HG03342 (cell line): Measurements from ENCODE around the gene CCT6A.
"Not testable (repeated sequence)": the region's sequence is repeated elsewhere in the genome, so short reads cannot be mapped to it uniquely, and the experiment has no call there.

Experiments
- ATAC-seq: cut with Tn5 transposase; IDR thresholded peaks from one replicate; pipeline ENCODE4 v1.9.1; 2021; ENCODE audit warnings: mild to moderate bottlenecking, moderate library complexity; ENCODE audit not compliant: unreplicated experiment

CCT6A gene

GRCh38 chr7:56048763-56049162 is 2.8 kb upstream of the CCT6A start:
- ATAC-seq = not testable (repeated sequence)

- ATAC-seq = no peak
Observed at GRCh38 chr7:56051053-56051338, 569 bp upstream of the CCT6A start.

- no peak for ATAC-seq
Observed at GRCh38 chr7:56053379-56053778, 1.8 kb downstream of the CCT6A start.

GRCh38 chr7:56053993-56054392 is 2.4 kb downstream of the CCT6A start:
- ATAC-seq = no peak

GRCh38 chr7:56062382-56062781 is 10.8 kb downstream of the CCT6A start:
- ATAC-seq = no peak

GRCh38 chr7:56063500-56063881 is 11.9 kb downstream of the CCT6A start:
- no peak for ATAC-seq

- peak; percentile 83 for ATAC-seq
Observed at GRCh38 chr7:56063882-56064625, 12.5 kb downstream of the CCT6A start, which contains the start of gene SUMF2. Gene SUMF2 (plus strand): TSS chr7:56064286. CDS start chr7:56064312, 26 bp downstream.

GRCh38 chr7:56066376-56066775 is 14.8 kb downstream of the CCT6A start:
- not testable (repeated sequence) for ATAC-seq

GRCh38 chr7:56074371-56074791 is 22.8 kb downstream of the CCT6A start:
- peak; percentile 88 for ATAC-seq

- no peak for ATAC-seq
Observed at GRCh38 chr7:56077681-56078080, 26.1 kb downstream of the CCT6A start.

GRCh38 chr7:56078196-56078595 is 26.6 kb downstream of the CCT6A start:
- no peak for ATAC-seq

GRCh38 chr7:56079450-56080185 is 28.1 kb downstream of the CCT6A start:
- no peak for ATAC-seq

GRCh38 chr7:56080726-56081435 is 29.3 kb downstream of the CCT6A start:
- not testable (repeated sequence) for ATAC-seq

- ATAC-seq = no peak
Observed at GRCh38 chr7:56081626-56082340, 30.2 kb downstream of the CCT6A start.

GRCh38 chr7:56083150-56083785 is 31.7 kb downstream of the CCT6A start:
- ATAC-seq = no peak

GRCh38 chr7:56086761-56087160 is 35.2 kb downstream of the CCT6A start:
- no peak for ATAC-seq

- no peak for ATAC-seq
Observed at GRCh38 chr7:56087445-56087844, 35.9 kb downstream of the CCT6A start.

GRCh38 chr7:56091591-56091990 is 40.0 kb downstream of the CCT6A start:
- ATAC-seq = no peak

GRCh38 chr7:56092388-56092787 is 40.8 kb downstream of the CCT6A start:
- not testable (repeated sequence) for ATAC-seq

GRCh38 chr7:56092789-56093531 is 41.4 kb downstream of the CCT6A start, which contains the start of gene PHKG1:
Gene PHKG1 (minus strand): TSS chr7:56092952. CDS start chr7:56088941, 4,011 bp downstream.
- no peak for ATAC-seq
